GM21515 (cell line): Measurements from ENCODE around the gene VSIG4.

Source experiments
- ATAC-seq: cut with Tn5 transposase; IDR thresholded peaks from one replicate; pipeline ENCODE4 v1.9.1; 2021; ENCODE audit not compliant: unreplicated experiment

The VSIG4 gene

DNA sequence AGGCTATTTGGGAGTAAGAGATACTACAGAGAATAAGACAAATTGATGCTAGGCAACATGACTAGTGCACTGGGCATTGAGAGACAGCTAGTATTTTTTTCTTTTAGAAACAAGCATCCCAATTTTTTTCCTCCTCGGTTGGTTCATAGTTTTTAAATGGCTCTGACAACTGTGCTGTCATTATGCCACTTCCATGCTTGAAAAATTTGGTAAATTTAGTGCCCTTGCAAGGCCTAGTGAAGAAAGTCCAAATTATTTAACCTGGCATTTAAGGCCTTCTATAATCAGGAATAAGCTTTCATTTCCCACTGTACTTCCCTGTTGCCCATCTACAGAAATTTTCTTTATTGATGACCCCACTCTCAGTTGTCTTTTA is 15.8 kb downstream of the VSIG4 start:
- ATAC-seq, result no peak

DNA sequence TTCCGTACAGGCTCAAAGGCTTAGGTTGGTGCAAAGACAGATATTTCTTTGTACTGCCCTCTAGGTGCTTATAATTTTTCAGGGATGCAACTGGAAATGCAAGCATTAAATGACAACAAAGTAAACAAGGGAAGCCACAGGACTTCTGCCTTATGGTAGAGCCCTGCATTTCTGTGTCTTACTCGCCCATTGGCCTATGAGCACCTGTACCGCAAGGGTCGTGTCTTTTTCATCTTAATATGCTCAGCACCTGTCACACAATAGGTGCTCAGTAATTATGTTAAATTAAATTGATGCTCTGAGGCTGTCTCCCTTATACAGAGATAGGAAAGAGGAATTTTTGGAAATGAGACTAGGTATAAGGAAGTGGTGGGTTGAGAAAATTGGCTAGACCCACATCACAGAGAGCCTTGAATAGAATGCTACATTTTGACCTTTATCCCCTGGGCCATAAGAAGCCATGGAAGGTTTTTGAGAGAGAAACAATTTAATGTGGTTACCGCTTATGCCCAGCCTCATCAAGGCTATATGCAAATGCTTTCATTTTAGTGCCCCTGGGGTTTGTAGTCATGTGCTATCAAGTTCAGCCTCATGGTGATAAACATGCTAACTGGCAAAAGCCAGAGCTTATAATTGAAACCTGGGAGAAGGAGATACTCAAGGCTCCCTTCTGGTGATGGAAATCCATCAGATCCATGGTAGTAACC is 16.3 kb downstream of the VSIG4 start:
- no peak for ATAC-seq

DNA sequence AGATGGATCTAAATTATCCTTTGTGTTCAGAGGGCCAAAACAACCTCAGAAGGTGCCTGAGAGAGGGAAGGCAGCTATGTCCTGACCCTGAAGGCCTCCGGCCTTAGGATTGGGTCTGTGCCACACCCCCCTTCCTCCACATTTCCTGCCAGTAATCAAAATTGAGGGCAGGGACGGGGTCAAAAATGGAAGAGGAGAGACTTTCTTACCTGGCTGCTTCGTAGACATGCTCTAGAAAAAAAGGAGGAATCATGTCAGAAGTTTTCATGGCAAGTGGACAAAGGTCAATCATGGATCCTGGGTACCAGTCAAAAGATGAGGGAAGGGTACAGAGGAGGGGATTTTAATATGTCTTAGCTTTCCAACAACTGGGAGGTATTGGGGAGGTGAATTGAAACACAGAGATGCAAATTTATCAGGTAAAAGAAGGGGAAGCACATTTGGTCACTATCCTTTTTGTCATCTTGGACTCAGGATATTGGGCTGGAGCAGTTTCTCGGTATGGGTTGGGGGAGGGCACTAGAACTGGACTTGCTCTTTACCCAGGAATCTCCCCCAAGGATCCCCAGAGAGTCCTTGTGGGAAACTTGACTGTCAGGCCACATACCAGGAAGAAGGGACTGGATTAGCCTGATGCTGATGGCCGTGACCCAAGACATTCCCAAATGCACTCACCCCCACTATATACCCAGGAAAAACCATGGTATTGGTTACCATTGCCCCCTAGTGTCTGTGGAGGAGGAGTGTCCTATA is 17.1 kb downstream of the VSIG4 start:
- ATAC-seq, result no peak

DNA sequence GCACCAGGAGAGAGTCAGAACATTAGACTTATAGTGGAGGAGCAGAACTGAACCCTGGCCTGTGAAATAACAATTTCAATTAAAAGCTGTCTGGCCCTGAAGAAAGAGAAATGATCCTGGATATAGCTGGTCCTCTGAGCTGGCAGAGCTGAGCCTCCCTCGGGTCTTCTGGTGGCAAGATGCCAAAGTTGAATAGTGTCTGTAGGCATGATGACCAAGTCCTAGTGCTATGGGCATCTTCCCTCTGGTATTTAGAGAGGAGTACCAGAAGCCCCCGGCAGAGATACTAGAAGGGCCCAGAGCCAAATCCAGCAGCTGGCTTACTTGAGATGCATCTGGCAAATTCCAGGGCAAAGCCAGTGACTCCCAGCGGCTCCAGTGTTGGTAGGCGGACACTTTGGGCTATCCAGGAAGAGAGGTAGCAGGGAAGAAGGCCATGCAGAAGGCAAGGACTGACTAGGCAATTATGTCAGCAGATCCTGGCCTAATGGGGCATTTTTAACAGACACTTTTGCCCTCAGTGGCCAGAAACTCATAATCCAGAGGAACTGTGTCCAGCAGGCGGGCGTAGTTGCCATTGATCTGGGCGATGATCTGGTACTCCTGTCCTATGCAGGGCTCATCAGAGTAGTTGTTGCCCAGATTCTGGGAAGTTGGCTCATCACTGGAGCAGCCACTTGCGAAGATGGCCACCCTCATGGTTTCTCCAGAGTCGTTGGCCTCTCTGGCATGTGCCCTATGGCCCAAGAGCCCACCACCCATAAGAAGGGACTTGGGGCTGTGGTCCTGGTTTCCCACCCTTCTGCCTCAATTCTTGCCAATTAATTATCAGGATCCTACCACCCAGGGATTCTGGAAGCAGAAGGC is 17.9 kb downstream of the VSIG4 start:
- ATAC-seq, result no peak

DNA sequence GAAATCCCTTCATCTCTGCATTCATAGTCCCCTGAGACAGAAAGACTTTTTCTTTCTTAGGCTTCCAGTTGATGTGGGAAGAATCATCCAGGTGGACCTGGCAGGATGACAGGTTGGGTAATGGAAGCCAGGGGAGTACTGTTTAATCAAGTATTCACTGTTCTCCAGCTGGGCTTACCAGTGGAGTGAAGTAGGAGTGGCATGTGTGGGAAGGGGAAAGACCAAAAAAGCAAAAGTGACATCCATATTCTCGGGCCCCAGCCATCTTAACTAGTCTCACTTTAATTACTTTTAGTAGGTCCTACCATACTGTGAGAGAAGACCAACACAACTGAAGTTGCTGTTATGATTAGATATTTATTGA is 18.5 kb downstream of the VSIG4 start:
- ATAC-seq, result no peak

DNA sequence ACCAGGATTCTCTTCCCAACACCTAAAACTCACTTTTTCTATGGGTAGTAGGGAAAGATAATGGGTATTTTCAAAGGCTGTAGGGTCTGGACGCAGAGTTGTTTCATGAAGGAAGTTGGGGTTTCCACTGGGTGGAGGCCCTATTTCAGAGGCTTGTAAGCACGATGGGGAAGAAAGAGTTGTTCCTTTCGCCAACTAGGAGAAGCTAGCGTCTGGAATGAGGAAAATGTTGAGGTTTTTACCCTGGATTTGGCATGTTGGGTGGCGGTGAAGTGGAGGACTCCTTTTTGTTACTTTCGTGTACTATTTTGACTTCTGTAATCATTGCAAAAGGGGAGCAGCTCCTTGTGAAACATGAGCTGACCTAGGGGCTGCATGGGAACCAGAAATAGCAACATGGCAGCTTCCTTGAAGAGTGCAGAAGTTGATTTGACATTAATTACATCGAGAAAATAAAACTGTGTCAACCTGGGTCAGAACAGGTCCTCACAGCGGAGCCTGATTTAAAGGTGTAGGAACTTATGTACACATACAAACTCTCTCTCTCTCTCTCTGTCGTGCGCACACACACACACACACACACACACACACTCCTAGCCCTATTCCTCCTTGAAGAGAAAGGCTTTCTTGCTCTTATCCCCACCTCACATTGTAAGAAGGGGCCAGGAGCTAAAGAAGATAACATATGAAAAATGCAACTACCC is 19.1 kb downstream of the VSIG4 start:
- no peak for ATAC-seq

DNA sequence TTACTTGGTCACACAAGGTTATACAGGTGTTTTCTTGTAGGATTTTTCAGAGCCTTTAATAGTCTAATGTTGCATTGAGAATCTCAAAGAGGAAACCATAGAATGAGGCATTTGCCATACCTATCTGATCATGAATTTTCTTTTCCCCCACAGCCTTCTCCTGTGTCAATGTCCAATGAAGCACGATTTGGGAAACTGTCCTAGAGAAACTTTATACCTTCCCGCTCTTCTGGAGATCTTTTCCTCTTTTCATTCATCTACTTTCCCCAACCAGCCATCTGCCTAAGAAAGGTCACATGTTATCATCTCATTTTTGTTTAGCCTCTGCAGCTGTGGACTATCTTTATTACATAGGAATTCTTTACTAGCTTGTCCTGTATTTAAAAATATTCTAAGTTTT is 19.9 kb downstream of the VSIG4 start:
- ATAC-seq, result no peak

DNA sequence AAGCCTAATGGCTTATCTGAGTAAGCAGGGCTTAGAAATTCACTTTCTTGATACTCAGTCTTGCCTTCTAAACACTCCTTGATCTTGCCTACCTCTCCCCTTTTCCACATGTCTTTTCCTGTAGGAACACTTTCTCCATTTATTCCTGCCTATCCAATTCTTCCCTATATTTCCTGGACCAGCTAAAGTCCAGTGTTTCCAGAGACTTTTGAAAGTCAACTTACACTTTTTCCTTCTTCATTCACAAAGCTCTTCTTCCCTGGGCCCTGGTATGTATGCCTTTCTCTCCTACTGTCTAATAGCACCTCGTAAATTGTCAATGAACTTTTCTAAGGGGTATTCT is 20.6 kb downstream of the VSIG4 start:
- ATAC-seq, result no peak

DNA sequence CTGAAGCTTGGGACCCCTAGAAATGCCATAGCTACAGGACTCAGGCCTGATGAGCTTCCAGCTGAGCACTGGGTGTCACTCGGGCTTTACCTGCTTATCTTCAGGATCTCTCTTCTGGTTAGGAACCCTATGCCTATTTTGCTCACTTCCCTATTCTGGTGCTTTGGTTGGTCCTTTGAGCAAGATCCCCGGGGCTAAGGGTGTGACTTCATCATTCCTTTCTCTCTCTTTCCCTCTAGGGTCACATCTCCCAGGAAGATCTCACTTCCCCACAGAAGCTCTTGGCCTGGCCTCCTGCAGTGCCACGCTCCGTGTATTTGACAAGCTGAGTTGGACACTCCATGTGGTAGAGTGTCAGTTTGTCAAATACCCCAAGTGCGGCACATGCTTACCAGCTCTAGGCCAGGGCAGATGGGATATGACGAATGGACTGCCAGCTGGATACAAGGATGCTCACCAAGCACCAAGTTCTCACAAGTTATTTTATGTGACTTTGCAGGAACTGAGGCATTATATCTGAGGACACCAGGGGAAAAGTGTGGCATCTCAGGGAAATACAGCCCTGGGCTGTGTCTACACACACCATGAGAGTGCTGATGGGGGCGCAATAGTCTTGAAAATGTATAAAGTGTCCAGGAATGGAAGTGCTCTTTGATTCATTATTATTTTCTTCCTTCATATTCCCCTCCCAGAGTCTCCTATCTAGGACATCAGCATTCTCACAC is 21.1 kb downstream of the VSIG4 start:
- ATAC-seq, result no peak

DNA sequence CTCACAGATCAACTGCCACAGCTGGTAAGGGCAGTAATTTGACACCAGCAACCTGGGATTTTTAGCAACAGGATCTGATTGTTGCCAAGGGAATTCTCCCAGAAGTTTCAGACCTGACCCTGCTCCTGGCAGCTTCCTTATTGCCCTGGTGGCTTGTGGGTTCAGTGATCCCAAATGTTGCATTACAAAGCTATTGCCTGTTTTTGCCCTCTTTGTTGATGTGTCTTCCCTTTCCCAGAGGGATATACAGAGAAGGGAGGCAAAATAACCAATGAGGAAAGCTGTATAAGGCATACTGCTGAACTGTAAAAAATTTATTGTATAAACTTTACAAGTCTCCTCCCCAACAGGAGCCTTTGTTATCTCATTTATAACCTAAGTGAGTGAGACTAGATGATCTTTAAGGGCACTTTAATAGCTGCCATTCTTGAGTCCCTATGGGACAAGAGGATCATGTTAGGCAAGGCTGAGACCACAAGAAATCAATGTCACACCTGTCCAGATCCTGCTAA is 22.2 kb downstream of the VSIG4 start:
- no peak for ATAC-seq

DNA sequence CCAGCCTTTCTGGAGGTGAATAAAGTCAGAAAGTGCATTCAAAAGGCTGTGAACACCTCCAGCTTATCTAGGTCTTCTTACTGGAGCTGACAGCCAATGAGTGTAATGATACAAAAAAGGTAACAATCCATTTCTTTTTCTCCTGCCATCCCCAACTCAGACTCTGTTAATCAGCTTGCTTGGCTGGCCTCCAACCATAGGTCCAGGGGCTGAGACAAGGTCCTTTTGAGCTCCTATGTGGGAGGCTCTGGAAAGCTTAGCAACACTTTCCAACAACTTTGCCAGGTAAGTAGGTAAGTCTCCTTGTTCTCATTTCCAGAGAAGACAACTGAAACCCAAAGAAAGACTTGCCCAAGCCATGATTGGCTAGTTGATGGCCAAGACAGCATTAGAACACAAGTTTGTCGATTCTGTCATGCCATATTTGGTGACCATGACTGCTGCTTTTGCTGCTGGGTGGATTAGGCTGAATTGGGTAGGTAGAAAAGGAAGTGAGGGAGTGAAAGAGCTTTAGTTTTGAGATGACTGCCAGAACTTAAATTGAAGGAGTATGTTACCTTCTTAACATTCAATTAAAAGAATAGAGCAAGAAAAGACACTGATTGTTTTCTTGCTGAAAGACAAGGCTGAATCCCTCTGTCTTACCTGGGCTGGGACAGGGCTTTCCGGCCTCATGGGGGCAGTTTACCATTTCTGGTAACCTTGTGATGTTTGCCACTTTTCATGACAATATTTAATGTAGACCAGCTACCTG is 22.8 kb downstream of the VSIG4 start:
- no peak for ATAC-seq

DNA sequence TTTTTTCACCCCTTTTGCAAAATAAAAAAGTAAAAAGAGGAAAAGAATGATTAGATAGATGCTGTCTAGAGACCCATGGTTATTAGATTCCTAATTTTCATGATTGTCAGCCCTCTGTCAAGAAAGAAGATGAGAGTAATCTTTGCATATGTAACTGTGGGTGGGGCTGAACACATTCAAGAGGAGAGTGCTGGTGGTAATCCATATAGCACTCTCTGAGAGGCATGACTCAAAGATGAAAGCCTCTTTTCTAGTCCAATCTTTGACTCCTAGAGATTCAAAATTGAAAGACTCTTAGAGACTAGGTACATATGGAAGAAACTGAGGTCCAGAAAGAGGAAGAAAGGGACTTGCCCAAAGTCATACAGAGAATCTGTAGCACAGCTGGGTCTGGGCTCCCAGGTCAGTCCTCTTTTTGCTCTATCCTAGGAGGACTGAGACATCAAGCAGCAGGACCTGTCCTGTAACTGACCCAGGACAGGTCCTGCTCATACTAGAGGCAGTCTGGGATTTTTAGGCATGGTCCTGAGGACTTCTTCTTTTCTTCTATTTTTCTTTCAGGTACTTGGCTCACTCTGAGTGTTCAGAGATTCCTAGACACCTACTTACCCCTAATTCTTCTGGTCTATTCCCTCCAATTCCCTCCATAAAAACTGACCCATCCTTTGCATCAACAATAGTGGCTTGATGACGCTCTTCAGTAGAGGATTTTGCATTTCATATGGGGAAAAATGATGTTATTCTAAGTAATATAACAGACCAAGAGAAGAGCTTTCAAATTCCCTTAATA is 23.8 kb downstream of the VSIG4 start:
- ATAC-seq, result peak; percentile 36

DNA sequence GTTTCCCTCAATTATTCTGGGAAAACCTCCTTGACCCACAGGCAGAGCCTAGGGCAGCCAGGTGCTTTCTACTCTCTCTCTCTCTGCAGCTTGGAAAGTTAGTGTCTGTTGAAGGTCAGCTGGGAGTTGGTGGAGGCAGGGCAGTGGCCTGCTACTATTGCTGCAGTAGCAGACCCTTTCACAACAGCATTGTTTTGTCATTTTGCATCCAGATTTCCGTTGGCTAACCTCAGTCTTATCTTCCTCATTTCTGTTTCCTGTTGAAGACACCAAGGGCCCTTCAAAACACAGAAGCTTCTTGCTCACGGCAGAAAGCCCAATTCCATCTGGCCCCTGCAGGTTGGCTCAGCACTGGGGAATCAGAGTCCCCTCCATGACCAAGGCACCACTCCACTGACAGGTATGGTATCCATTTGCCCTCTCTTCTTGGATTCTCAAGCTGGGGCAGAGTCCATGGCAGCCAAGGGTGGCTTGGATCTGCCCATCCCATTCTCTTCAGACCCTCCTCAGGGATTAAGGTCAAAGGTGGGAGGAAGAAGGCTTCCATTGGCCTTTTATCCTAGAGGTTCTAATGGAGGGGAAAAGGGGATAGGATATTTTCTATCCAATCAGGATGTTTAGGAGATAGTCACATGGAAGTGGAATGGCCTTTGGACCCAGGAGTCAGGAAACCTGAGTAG is 24.6 kb downstream of the VSIG4 start:
- peak; percentile 39 for ATAC-seq

DNA sequence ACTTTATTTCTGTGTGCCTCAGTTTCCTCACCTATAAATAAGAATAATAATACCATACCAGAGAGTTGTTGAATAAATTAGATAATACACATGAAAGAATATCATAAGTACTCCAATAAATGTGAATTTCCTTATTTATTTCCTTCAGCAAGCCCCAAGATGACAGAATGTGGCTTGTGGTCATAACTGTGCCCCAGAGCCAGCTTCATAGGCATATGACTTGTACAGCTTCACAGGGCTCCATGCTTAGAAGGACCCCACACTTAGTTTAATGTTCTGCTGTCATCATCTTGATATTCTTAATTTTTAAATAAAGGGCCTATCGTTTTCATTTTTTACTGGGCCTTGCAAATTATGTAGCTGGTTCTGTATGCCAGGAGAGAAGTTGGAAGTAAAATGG is 25.3 kb downstream of the VSIG4 start:
- no peak for ATAC-seq

DNA sequence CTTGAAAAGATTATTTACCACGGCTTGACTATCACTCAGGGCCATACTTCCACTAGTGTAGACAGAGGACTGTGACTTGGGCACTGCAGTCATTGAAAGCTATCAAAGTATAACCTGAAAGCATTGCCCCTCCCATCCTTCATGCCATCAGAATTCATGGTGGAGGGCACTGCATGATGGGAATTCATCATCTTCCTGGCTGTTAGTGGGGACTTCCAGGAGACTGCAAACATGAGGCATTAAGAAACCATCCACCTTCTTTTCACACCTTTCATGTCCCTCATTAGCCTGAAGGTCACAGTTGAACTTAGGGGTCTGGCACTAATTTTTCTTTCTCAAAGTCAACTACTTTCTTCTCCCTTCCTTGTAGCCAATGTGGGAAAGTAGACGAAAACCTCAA is 25.8 kb downstream of the VSIG4 start:
- no peak for ATAC-seq

DNA sequence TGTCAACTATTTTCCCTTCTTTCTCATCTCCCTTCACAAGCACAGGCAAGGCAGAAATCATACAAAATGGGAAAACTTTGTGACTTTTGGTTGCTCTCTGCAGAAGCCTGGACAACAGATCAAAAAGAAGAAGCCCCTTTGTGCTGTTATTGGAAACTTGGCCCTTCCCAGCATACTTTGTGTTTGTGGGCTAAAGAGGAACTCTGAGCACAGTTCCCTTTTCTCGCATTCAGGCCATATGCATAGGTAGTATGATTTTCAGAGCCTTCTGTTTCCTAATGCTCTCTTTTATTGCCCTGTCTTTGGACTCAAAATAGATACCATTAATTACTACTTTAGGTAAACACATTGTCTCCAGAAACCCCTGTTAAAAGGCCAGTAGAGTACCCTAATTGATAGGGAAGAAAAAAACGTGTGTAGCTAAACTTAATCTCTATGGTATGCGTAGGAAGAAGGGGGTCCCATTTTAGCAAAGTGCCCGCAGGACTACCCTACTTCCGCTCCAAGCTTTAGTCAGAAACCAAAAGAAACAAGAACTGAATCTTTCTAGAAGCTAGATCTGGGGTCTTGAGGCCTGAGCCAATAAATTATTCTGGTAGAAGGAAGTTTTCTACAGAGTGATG is 26.6 kb downstream of the VSIG4 start:
- ATAC-seq, result no peak

DNA sequence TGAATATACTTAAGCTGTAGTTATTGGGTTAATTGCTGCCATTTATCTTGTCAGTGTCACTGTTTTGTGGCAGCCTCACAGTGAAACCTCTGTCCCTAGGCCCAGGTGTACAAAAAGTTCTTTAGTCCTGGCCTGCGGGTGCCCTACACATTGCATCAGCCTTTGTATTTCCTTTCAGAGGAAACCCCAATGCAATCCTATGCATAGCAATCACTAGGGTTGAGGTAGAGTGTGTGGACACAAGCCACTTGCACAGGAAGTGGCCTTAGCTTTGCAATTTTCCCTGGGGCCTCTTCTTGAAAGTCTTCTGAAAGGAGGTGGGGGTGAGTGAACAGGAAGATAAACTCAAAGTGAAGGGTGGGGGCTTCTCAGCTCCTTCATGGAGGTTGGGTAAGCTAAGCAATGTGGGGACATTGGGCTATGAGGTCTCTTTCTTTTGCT is 27.8 kb downstream of the VSIG4 start:
- no peak for ATAC-seq
